Gastrocnemius medialis (tissue), 4 donors: Measurements from ENCODE around the gene FSIP1.

Source experiments
- CTCF ChIP-seq, 5 experiments: fragments of 450-650 bp in 3 of 5; fragments of 200-600 bp in 2 of 5; sonication (generic) in 2 of 5; IDR thresholded peaks in 4 of 5; conservative IDR thresholded peaks in 1 of 5; 1 replicate in 4 of 5; 2 replicates in 1 of 5; pipeline ENCODE4 v1.5.1; 2016 to 2019; ENCODE audit warnings: antibody characterized with exemption in 5 of 5, mild to moderate bottlenecking in 3 of 5, moderate library complexity in 3 of 5
- POLR2A ChIP-seq, 2 donors: fragments of 450-650 bp; IDR thresholded peaks; one replicate each; pipeline ENCODE4 v1.6.1; 2017; ENCODE audit warnings: antibody characterized with exemption in 2 of 2, mild to moderate bottlenecking in 2 of 2, moderate library complexity in 2 of 2

GRCh38 chr15:39609166-39609916 lies 173.3 kb downstream of the FSIP1 start:
- TF ChIP-seq CTCF (IDR thresholded peaks at IDR 0.05 in 4 of 5, conservative IDR thresholded peaks at IDR 0.05 in 1 of 5): no peak
- no peak for TF ChIP-seq POLR2A (IDR thresholded peaks at IDR 0.05)
